HG03025 (cell line): Measurements from ENCODE around the gene ABCC6.
A peak's percentile ranks its signal among the peaks of the same experiment; 100 is the strongest.
"Not testable (repeated sequence)": the region's sequence is repeated elsewhere in the genome, so short reads cannot be mapped to it uniquely, and the experiment has no call there.

Experiments
- ATAC-seq: cut with Tn5 transposase; IDR thresholded peaks from one replicate; pipeline ENCODE4 v1.9.1; 2021; ENCODE audit warnings: mild to moderate bottlenecking, moderate library complexity; ENCODE audit not compliant: unreplicated experiment, low FRiP score

ABCC6 gene

GRCh38 chr16:16232692-16233061, 9.4 kb upstream of the ABCC6 start:
- peak; percentile 34 for ATAC-seq

GRCh38 chr16:16223662-16224241, 458 bp upstream of the ABCC6 start:
- not testable (repeated sequence) for ATAC-seq

GRCh38 chr16:16221382-16221781, 1.9 kb downstream of the ABCC6 start:
- ATAC-seq: not testable (repeated sequence)

GRCh38 chr16:16220449-16220848, 2.8 kb downstream of the ABCC6 start:
- not testable (repeated sequence) for ATAC-seq

GRCh38 chr16:16218787-16219186, 4.5 kb downstream of the ABCC6 start:
- ATAC-seq: not testable (repeated sequence)

GRCh38 chr16:16218349-16218748, 4.9 kb downstream of the ABCC6 start:
- ATAC-seq: not testable (repeated sequence)

GRCh38 chr16:16213863-16214293, 9.4 kb downstream of the ABCC6 start:
- not testable (repeated sequence) for ATAC-seq

GRCh38 chr16:16211404-16211803, 11.9 kb downstream of the ABCC6 start:
- not testable (repeated sequence) for ATAC-seq

- ATAC-seq: not testable (repeated sequence)
Observed at GRCh38 chr16:16208461-16208860, 14.8 kb downstream of the ABCC6 start.

GRCh38 chr16:16207787-16208334, 15.4 kb downstream of the ABCC6 start:
- not testable (repeated sequence) for ATAC-seq

- not testable (repeated sequence) for ATAC-seq
Observed at GRCh38 chr16:16207097-16207786, 16.1 kb downstream of the ABCC6 start.

- not testable (repeated sequence) for ATAC-seq
Observed at GRCh38 chr16:16205864-16206263, 17.4 kb downstream of the ABCC6 start.

GRCh38 chr16:16204552-16204951, 18.7 kb downstream of the ABCC6 start:
- ATAC-seq: not testable (repeated sequence)

- not testable (repeated sequence) for ATAC-seq
Observed at GRCh38 chr16:16203494-16203893, 19.8 kb downstream of the ABCC6 start.

GRCh38 chr16:16202400-16203143, 20.7 kb downstream of the ABCC6 start:
- ATAC-seq: not testable (repeated sequence)

- ATAC-seq: not testable (repeated sequence)
Observed at GRCh38 chr16:16201880-16202279, 21.4 kb downstream of the ABCC6 start.

GRCh38 chr16:16200391-16200790, 22.9 kb downstream of the ABCC6 start:
- ATAC-seq: not testable (repeated sequence)

- not testable (repeated sequence) for ATAC-seq
Observed at GRCh38 chr16:16199428-16199827, 23.9 kb downstream of the ABCC6 start.

GRCh38 chr16:16197966-16198365, 25.3 kb downstream of the ABCC6 start:
- no peak for ATAC-seq

- no peak for ATAC-seq
Observed at GRCh38 chr16:16197331-16197730, 26.0 kb downstream of the ABCC6 start.

- ATAC-seq: no peak
Observed at GRCh38 chr16:16196099-16196498, 27.2 kb downstream of the ABCC6 start.
